ENCODE measurements around the gene BLOC1S1. TPM values are rescaled to one million over a fixed set of nuclear protein-coding genes. Genes with fewer than 3 reads are reported as not detected.

BLOC1S1 gene
- total RNA-seq, 4 donors from 2014 or later: 158 to 494 (median 381) TPM

DNA sequence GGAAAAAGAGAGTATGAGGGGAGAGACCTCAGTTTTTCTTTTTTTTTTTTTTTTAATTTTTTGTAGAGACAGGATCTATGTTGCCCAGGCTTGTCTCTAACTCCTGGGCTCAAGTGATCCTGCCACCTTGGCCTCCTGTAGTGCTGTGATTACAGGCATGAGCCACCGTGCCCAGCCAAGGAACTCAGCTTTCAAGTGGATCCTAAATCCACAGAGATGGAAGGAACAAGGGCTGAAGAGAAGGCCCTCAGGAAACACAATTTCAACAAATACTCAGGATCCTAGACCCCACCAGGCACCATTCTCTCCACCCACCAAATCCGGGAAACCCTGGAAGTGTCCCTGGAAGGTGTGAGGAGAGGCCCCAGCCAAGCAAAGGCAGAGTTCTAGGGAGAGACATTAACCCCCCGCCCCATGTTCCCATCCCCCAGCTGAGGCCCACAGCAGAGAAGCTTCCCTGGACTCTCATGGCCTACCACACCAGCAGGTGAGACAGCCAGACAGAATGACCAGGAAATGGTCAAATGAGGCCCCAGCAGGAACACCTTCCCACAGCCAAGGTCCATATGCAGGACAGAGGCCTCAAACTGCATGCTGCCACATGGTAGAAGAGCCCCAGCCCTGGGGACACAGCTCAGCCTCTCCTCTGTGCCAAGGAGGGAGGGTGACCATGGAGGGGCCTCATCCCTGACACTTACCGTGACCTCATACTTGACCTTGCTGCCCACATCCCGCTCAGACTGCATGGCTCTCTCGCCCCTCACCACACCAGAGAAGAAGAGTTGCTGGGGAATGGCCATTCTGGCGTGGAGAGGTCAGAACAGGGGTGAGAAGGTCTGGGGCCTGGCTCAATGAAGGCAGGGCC is 22.3 kb upstream of the BLOC1S1 start:
- in situ Hi-C loops (cut with MboI; ENCODE audit: low pct_ligation_motif_present in 1 of 4, low pct_unique_long_range_greater_than_20kb in 1 of 4, low sequenced_read_pairs in 3 of 4) (no loop called here), intact Hi-C loops (cut with DNase I; ENCODE audit: low total_unique reads) (no loop called here)
- WGBS, 2 donors (ENCODE audit: low coverage in 1 of 2): 94% methylated on average over 7 of the region's 7 CpGs; no CpG with 5 or more reads in 1 of the 2 donors

DNA sequence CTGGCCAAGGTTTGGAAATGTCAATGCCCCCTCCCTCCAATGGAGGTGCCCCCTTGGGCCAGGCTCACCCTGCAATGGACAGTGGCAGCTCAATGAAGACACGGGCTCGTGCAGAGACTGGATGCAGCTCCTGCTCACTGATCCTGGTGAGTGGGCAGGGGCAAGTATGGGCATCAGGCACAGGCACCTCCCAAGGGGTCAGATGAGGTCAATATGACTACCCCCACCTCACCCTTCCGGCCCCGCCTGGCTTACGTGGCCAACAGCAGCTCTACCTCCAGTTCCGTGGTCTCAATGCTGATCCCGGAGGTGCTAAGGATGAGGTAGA is 21.7 kb upstream of the BLOC1S1 start:
- no peaks in the 10 kb centered on the region for H3K36me3 ChIP-seq
- intact Hi-C loops (cut with DNase I; ENCODE audit: low total_unique reads) (no loop called here), in situ Hi-C loops (cut with MboI; ENCODE audit: low pct_ligation_motif_present in 1 of 4, low pct_unique_long_range_greater_than_20kb in 1 of 4, low sequenced_read_pairs in 3 of 4) (no loop called here)
- no peaks in the 10 kb centered on the region for H3K9me3 ChIP-seq
- H3K4me3 ChIP-seq: no peak overlapping the region
- no peaks in the 10 kb centered on the region for H3K27me3 ChIP-seq
- no peak overlapping the region for H3K27ac ChIP-seq
- WGBS, 2 donors (ENCODE audit: low coverage in 1 of 2): 93% methylated on average over 7 of the region's 7 CpGs; no CpG with 5 or more reads in 1 of the 2 donors
- DNase-seq: no peak
- TF ChIP-seq EP300 (IDR thresholded peaks at IDR 0.05; ENCODE audit: low read depth) (no peak), POLR2AphosphoS5 (IDR thresholded peaks at IDR 0.05) (no peak), POLR2A (IDR thresholded peaks at IDR 0.05) (no peak)
- TF ChIP-seq, protein P1, sequence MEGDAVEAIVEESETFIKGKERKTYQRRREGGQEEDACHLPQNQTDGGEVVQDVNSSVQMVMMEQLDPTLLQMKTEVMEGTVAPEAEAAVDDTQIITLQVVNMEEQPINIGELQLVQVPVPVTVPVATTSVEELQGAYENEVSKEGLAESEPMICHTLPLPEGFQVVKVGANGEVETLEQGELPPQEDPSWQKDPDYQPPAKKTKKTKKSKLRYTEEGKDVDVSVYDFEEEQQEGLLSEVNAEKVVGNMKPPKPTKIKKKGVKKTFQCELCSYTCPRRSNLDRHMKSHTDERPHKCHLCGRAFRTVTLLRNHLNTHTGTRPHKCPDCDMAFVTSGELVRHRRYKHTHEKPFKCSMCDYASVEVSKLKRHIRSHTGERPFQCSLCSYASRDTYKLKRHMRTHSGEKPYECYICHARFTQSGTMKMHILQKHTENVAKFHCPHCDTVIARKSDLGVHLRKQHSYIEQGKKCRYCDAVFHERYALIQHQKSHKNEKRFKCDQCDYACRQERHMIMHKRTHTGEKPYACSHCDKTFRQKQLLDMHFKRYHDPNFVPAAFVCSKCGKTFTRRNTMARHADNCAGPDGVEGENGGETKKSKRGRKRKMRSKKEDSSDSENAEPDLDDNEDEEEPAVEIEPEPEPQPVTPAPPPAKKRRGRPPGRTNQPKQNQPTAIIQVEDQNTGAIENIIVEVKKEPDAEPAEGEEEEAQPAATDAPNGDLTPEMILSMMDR (IDR thresholded peaks at IDR 0.05): no peak
- H3K4me1 ChIP-seq: no peaks in the 10 kb centered on the region

More for the DNA sequence above, 22.3 kb upstream of the BLOC1S1 start:
- H3K36me3 ChIP-seq: no peaks in the 10 kb centered on the region
- no peaks in the 10 kb centered on the region for H3K9me3 ChIP-seq
- no peak for DNase-seq
- H3K27ac ChIP-seq: no peak overlapping the region
- H3K4me3 ChIP-seq: no peak overlapping the region
- H3K27me3 ChIP-seq: no peaks in the 10 kb centered on the region
- TF ChIP-seq, protein P1 (IDR thresholded peaks at IDR 0.05): no peak
- TF ChIP-seq POLR2A (IDR thresholded peaks at IDR 0.05): no peak
- no peak for TF ChIP-seq EP300 (IDR thresholded peaks at IDR 0.05; ENCODE audit: low read depth)
- TF ChIP-seq POLR2AphosphoS5 (IDR thresholded peaks at IDR 0.05): no peak
- H3K4me1 ChIP-seq: no peaks in the 10 kb centered on the region

DNA sequence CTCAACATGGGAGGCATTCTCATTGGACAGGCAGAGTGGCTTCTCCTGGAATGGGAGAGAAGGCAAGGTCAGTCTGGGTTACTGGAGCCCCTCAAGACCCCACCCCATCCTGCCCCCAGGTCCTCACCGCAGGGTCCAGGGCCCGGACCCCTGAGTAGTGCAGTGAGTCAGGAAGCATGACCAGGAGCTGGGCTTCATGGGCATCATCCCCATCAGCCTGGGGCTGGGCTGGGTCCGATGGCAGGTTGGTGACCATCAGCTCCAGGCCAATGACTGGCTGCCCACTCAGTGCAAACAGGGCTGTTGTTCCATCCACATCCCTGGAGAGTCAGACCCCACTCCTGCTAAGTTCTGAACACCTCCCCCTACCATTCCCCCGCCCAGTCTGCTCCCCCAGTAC is 21.2 kb upstream of the BLOC1S1 start:
- intact Hi-C loops (cut with DNase I; ENCODE audit: low total_unique reads) (no loop called here), in situ Hi-C loops (cut with MboI; ENCODE audit: low pct_ligation_motif_present in 1 of 4, low pct_unique_long_range_greater_than_20kb in 1 of 4, low sequenced_read_pairs in 3 of 4) (no loop called here)
- no peak overlapping the region for H3K4me3 ChIP-seq
- H3K27me3 ChIP-seq: no peaks in the 10 kb centered on the region
- DNase-seq: no peak
- 93% methylated on average over 4 of the region's 4 CpGs; no CpG with 5 or more reads in 1 of the 2 donors for WGBS, 2 donors (ENCODE audit: low coverage in 1 of 2)
- H3K27ac ChIP-seq: no peak overlapping the region
- no peaks in the 10 kb centered on the region for H3K9me3 ChIP-seq
- no peaks in the 10 kb centered on the region for H3K4me1 ChIP-seq
- TF ChIP-seq, protein P1 (IDR thresholded peaks at IDR 0.05): no peak
- TF ChIP-seq EP300 (IDR thresholded peaks at IDR 0.05; ENCODE audit: low read depth) (no peak), POLR2A (IDR thresholded peaks at IDR 0.05) (no peak), POLR2AphosphoS5 (IDR thresholded peaks at IDR 0.05) (no peak)
- no peaks in the 10 kb centered on the region for H3K36me3 ChIP-seq

DNA sequence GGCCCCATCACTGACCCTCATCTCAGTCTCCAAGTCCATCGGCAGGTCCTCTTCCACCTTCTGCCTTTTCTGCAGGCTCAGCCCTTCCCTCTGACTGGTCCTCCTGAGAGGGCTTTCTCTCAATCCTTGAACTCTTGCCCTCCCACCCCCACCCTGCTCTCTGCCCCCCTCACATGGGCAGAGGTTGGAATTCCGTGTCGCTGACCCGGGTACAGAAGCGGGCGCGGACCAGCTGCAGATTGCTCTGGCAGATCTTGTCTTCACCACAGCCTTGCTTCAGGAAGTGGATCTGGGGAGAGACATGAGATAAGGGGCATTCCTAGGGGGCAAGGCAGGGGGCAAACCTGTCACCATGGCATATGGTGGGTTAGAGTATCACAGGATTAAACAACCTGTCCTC is 20.5 kb upstream of the BLOC1S1 start:
- in situ Hi-C loops (cut with MboI; ENCODE audit: low pct_ligation_motif_present in 1 of 4, low pct_unique_long_range_greater_than_20kb in 1 of 4, low sequenced_read_pairs in 3 of 4): no loop called here
- no peak overlapping the region for H3K4me3 ChIP-seq
- H3K9me3 ChIP-seq: no peaks in the 10 kb centered on the region
- no peaks in the 10 kb centered on the region for H3K27me3 ChIP-seq
- H3K4me1 ChIP-seq: no peaks in the 10 kb centered on the region
- intact Hi-C loops (cut with DNase I; ENCODE audit: low total_unique reads): no loop called here
- DNase-seq: no peak
- WGBS, 2 donors (ENCODE audit: low coverage in 1 of 2): 82% methylated on average over 7 of the region's 7 CpGs; no CpG with 5 or more reads in 1 of the 2 donors
- no peaks in the 10 kb centered on the region for H3K36me3 ChIP-seq
- no peak overlapping the region for H3K27ac ChIP-seq
- TF ChIP-seq EP300 (IDR thresholded peaks at IDR 0.05; ENCODE audit: low read depth) (no peak), POLR2AphosphoS5 (IDR thresholded peaks at IDR 0.05) (no peak), POLR2A (IDR thresholded peaks at IDR 0.05) (no peak)
- TF ChIP-seq, protein P1 (IDR thresholded peaks at IDR 0.05): no peak

Measured in transverse colon (tissue), 4 donors.